22Rv1 (cell line): ENCODE results near the gene IFT43.

Experiments used
- ZFX ChIP-seq: fragments of 450-650 bp; IDR thresholded peaks from 2 replicates; pipeline ENCODE4 v1.6.1; 2017; ENCODE audit warnings: antibody characterized with exemption, borderline replicate concordance
- TF ChIP-seq, protein P1 (sequence below): fragments of 450-650 bp; IDR thresholded peaks from 2 replicates; pipeline ENCODE4 v1.5.1; 2017; ENCODE audit warnings: mild to moderate bottlenecking

DNA sequence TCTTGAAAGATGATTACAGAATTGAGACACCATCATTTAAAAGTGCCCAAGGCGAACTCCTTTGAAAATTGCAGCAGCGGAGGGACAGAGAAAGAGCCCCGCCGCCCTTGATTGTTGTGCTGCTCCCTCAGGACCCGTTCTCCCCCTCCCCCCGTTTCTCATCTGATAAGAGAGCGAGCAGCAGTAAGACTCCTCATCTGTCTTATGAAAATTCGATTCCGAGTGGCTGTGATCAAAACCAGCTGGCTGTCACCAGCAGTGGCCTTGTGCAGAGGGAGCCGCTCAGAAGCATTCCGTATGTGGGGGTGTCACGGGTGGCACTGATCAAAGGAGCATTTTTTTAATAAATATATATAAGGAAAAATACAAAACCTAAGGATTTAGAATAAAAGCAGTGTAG, 88.2 kb downstream of the IFT43 start:
- TF ChIP-seq, protein P1, sequence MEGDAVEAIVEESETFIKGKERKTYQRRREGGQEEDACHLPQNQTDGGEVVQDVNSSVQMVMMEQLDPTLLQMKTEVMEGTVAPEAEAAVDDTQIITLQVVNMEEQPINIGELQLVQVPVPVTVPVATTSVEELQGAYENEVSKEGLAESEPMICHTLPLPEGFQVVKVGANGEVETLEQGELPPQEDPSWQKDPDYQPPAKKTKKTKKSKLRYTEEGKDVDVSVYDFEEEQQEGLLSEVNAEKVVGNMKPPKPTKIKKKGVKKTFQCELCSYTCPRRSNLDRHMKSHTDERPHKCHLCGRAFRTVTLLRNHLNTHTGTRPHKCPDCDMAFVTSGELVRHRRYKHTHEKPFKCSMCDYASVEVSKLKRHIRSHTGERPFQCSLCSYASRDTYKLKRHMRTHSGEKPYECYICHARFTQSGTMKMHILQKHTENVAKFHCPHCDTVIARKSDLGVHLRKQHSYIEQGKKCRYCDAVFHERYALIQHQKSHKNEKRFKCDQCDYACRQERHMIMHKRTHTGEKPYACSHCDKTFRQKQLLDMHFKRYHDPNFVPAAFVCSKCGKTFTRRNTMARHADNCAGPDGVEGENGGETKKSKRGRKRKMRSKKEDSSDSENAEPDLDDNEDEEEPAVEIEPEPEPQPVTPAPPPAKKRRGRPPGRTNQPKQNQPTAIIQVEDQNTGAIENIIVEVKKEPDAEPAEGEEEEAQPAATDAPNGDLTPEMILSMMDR: no peak
- no peak for TF ChIP-seq ZFX
